ENCODE data around the gene ATP5F1D. TPM values are rescaled to one million over a fixed set of nuclear protein-coding genes. Genes with fewer than 3 reads are reported as not detected.

ATP5F1D gene
- total and polyA plus RNA-seq, 2 of the 13 experiments (the other 11 are each of a cell fraction or from before 2014, with no cell fraction given) = 39.4 to 78.7 TPM

DNA sequence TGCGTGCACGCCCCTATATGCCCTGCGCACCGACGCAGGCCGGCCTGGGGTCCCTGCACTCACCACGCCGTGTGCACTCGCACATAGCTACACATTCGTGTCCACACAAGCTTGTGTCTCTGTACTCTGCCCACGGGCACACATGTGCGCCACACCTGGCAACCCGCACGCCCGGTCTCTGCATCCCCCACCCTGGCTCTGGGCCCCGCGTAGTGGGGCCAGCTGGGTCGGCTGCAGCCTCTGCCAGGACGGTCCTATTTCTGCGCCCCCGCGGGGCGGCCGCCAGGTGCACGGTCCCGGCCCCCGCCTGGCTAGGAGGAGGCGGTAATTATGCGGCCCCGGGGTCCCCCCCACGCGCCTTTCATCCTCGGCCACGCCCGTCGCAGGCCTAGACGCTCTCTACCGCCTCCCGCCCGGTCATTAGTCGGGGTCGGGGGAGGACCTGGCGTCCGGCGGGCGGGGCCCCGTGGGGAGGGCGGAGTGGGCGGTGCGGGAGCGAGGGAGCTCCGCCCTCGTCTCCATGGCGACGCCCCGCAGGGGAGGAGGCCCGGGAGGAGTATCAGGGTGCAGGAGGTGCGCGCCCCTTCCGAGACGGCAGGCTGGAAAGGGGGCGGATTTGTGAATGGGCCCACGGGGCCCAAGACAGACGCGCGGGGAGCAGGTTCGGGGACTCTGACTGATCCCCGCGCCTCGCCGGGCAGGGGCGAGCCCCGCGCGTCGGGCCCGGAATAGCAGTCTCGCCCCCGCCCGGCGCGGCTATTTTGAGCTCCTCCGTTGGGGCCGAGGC is 24.8 kb downstream of the ATP5F1D start (continued):
- no peak for TF ChIP-seq ZSCAN31 (CRISPR knock-in tag; IDR thresholded peaks at IDR 0.05; ENCODE audit: low read depth)
- TF ChIP-seq ZNF747 (CRISPR knock-in tag; IDR thresholded peaks at IDR 0.05; ENCODE audit: borderline replicate concordance) = peak; percentile 67; the same call in 1 of the 2 replicates
- TF ChIP-seq, protein P1, sequence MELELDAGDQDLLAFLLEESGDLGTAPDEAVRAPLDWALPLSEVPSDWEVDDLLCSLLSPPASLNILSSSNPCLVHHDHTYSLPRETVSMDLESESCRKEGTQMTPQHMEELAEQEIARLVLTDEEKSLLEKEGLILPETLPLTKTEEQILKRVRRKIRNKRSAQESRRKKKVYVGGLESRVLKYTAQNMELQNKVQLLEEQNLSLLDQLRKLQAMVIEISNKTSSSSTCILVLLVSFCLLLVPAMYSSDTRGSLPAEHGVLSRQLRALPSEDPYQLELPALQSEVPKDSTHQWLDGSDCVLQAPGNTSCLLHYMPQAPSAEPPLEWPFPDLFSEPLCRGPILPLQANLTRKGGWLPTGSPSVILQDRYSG (CRISPR knock-in tag; IDR thresholded peaks at IDR 0.05) = no peak; the same call in 1 of the 2 replicates
- no peak for TF ChIP-seq PRMT3 (CRISPR knock-in tag; IDR thresholded peaks at IDR 0.05; ENCODE audit: borderline replicate concordance, low read depth)
- TF ChIP-seq CEBPG (CRISPR knock-in tag; IDR thresholded peaks at IDR 0.05) = 0 out of 2 replicates have a peak, but pooled peaks have one; percentile 7
- no peak for TF ChIP-seq SALL2 (CRISPR knock-in tag; IDR thresholded peaks at IDR 0.05)
- TF ChIP-seq ZMYM2 (CRISPR knock-in tag; IDR thresholded peaks at IDR 0.05) = 0 out of 2 replicates have a peak, but pooled peaks have one; percentile 26
- no peak for TF ChIP-seq SMAD3 (CRISPR knock-in tag; IDR thresholded peaks at IDR 0.05)
- peak; percentile 24; the same call in 1 of the 2 replicates for TF ChIP-seq PHF21A (CRISPR knock-in tag; IDR thresholded peaks at IDR 0.05)
- TF ChIP-seq ZKSCAN1 (IDR thresholded peaks at IDR 0.05; ENCODE audit: low read length) = no peak
- TF ChIP-seq ZNF264 (CRISPR knock-in tag; IDR thresholded peaks at IDR 0.05) = no peak
- TF ChIP-seq, protein P2, sequence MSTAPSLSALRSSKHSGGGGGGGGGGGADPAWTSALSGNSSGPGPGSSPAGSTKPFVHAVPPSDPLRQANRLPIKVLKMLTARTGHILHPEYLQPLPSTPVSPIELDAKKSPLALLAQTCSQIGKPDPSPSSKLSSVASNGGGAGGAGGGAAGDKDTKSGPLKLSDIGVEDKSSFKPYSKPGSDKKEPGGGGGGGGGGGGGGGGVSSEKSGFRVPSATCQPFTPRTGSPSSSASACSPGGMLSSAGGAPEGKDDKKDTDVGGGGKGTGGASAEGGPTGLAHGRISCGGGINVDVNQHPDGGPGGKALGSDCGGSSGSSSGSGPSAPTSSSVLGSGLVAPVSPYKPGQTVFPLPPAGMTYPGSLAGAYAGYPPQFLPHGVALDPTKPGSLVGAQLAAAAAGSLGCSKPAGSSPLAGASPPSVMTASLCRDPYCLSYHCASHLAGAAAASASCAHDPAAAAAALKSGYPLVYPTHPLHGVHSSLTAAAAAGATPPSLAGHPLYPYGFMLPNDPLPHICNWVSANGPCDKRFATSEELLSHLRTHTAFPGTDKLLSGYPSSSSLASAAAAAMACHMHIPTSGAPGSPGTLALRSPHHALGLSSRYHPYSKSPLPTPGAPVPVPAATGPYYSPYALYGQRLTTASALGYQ (CRISPR knock-in tag; IDR thresholded peaks at IDR 0.05) = peak; percentile 64; the same call in 1 of the 2 replicates
- TF ChIP-seq, protein P3, sequence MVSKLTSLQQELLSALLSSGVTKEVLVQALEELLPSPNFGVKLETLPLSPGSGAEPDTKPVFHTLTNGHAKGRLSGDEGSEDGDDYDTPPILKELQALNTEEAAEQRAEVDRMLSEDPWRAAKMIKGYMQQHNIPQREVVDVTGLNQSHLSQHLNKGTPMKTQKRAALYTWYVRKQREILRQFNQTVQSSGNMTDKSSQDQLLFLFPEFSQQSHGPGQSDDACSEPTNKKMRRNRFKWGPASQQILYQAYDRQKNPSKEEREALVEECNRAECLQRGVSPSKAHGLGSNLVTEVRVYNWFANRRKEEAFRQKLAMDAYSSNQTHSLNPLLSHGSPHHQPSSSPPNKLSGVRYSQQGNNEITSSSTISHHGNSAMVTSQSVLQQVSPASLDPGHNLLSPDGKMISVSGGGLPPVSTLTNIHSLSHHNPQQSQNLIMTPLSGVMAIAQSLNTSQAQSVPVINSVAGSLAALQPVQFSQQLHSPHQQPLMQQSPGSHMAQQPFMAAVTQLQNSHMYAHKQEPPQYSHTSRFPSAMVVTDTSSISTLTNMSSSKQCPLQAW (CRISPR knock-in tag; IDR thresholded peaks at IDR 0.05) = peak; percentile 74; the same call in 1 of the 2 replicates
- TF ChIP-seq, protein P4, sequence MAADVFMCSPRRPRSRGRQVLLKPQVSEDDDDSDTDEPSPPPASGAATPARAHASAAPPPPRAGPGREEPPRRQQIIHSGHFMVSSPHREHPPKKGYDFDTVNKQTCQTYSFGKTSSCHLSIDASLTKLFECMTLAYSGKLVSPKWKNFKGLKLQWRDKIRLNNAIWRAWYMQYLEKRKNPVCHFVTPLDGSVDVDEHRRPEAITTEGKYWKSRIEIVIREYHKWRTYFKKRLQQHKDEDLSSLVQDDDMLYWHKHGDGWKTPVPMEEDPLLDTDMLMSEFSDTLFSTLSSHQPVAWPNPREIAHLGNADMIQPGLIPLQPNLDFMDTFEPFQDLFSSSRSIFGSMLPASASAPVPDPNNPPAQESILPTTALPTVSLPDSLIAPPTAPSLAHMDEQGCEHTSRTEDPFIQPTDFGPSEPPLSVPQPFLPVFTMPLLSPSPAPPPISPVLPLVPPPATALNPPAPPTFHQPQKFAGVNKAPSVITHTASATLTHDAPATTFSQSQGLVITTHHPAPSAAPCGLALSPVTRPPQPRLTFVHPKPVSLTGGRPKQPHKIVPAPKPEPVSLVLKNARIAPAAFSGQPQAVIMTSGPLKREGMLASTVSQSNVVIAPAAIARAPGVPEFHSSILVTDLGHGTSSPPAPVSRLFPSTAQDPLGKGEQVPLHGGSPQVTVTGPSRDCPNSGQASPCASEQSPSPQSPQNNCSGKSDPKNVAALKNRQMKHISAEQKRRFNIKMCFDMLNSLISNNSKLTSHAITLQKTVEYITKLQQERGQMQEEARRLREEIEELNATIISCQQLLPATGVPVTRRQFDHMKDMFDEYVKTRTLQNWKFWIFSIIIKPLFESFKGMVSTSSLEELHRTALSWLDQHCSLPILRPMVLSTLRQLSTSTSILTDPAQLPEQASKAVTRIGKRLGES (CRISPR knock-in tag; IDR thresholded peaks at IDR 0.05; ENCODE audit: borderline replicate concordance) = no peak
- 0 out of 2 replicates have a peak, but pooled peaks have one; percentile 19 for TF ChIP-seq MEIS2 (CRISPR knock-in tag; IDR thresholded peaks at IDR 0.05)
- no peak for TF ChIP-seq FOXP1 (IDR thresholded peaks at IDR 0.05)
- peak; percentile 41; the same call in 1 of the 2 replicates for TF ChIP-seq FOXP1 (CRISPR knock-in tag; IDR thresholded peaks at IDR 0.05)
- TF ChIP-seq SP5 (CRISPR knock-in tag; IDR thresholded peaks at IDR 0.05; ENCODE audit: borderline replicate concordance, low read depth) = peak; percentile 94
- TF ChIP-seq HMGA1 (CRISPR knock-in tag; conservative IDR thresholded peaks at IDR 0.05) = no peak
- peak; percentile 64; the same call in 1 of the 2 replicates for TF ChIP-seq GABPB1 (CRISPR knock-in tag; IDR thresholded peaks at IDR 0.05)
- TF ChIP-seq NFYB (CRISPR knock-in tag; IDR thresholded peaks at IDR 0.05) = no peak
- TF ChIP-seq BHLHE40 (IDR thresholded peaks at IDR 0.05; ENCODE audit: low read length) = no peak
- peak; percentile 68; the same call in 1 of the 2 replicates for TF ChIP-seq ZBTB7B (CRISPR knock-in tag; IDR thresholded peaks at IDR 0.05)
- no peak for TF ChIP-seq ZNF33A (CRISPR knock-in tag; IDR thresholded peaks at IDR 0.05; ENCODE audit: borderline replicate concordance)

Measured in HepG2 (cell line).